HL-60 (cell line): ENCODE data around the gene ITPKC.

Experiments used
- DNase-seq, 2 experiments: peaks; one replicate each; pipeline ENCODE4 v3.0.0-alpha.2; 2010 to 2020; ENCODE audit warnings: low read depth in 1 of 2, low spot score in 1 of 2
- H3K27ac ChIP-seq: fragments of 250-450 bp; sonication (Bioruptor Pico); replicated peaks from 2 replicates; pipeline ENCODE4 v1.5.1; 2020; ENCODE audit warnings: mild to moderate bottlenecking, moderate library complexity
- H3K27me3 ChIP-seq: fragments of 250-450 bp; sonication (Bioruptor Pico); 2 replicates; pipeline ENCODE4 v1.5.1; 2021; ENCODE audit warnings: mild to moderate bottlenecking, moderate library complexity; ENCODE audit not compliant: insufficient read depth, poor library complexity, severe bottlenecking
- H3K4me3 ChIP-seq: replicated peaks from 2 replicates; pipeline ENCODE4 v1.5.1; 2011; ENCODE audit warnings: mild to moderate bottlenecking, control low read depth, low read length; ENCODE audit not compliant: insufficient read depth
- CTCF ChIP-seq: IDR thresholded peaks from one replicate; pipeline ENCODE4 v1.5.1; 2011; ENCODE audit warnings: low read length, control low read depth, inconsistent platforms; ENCODE audit not compliant: insufficient read depth
- GABPA ChIP-seq: IDR thresholded peaks from 2 replicates; pipeline ENCODE4 v1.6.1; 2012; ENCODE audit warnings: low read depth
- POLR2AphosphoS5 ChIP-seq: IDR thresholded peaks from 2 replicates; pipeline ENCODE4 v1.6.1; 2012; ENCODE audit warnings: low read depth
- REST ChIP-seq: IDR thresholded peaks from 2 replicates; pipeline ENCODE4 v1.6.1; 2012; ENCODE audit warnings: low read depth; ENCODE audit not compliant: insufficient replicate concordance
- SPI1 ChIP-seq: IDR thresholded peaks from 2 replicates; pipeline ENCODE4 v1.6.1; 2012; ENCODE audit warnings: low read depth, mild to moderate bottlenecking, borderline replicate concordance
- long read RNA-seq: library from polyadenylated mRNA; unstranded; transcript quantifications from one replicate; pipeline ENCODE4 v2.0.0, GENCODE V29; 2020

ITPKC gene
- long read RNA-seq, transcript ITPKC-201 (7 exons, 3,385 nt), result major isoform, 5 of 10 reads
- long read RNA-seq, partial matches to known transcripts, result 3 of 10 reads
- long read RNA-seq, other reads (novel, unspliced or antisense), result 2 of 10 reads

- peak within 1 kb of the TSS; percentile 74 for H3K4me3 ChIP-seq
- no peaks in the 10 kb centered on the region for H3K27me3 ChIP-seq
- peak within 1 kb of the TSS; percentile 80 for H3K27ac ChIP-seq
- DNase-seq, result peak; percentile 88 to 97
- TF ChIP-seq SPI1, result no peak
- TF ChIP-seq CTCF, result no peak
- no peak for TF ChIP-seq POLR2AphosphoS5
- TF ChIP-seq REST, result no peak
- TF ChIP-seq GABPA, result peak; percentile 59
Measured at GRCh38 chr19:40716482-40717324, at the start of gene ITPKC, which contains the start of gene COQ8B. Gene ITPKC, plus strand, starts transcription at chr19:40717112. Its CDS starts 24 bp downstream, at chr19:40717136. Gene COQ8B, minus strand, starts transcription at chr19:40716886. Its CDS starts 2,254 bp downstream, at chr19:40714632.

- Histone ChIP-seq H3K4me3 (no peak overlapping the region), H3K27ac (no peak overlapping the region), H3K27me3 (no peaks in the 10 kb centered on the region)
- no peak for DNase-seq
- no peak for TF ChIP-seq POLR2AphosphoS5
- TF ChIP-seq GABPA, result no peak
- TF ChIP-seq REST, result no peak
- no peak for TF ChIP-seq SPI1
- no peak for TF ChIP-seq CTCF
Measured at GRCh38 chr19:40667602-40668001, 49.3 kb upstream of the ITPKC start.

- Histone ChIP-seq H3K27ac (no peak overlapping the region), H3K27me3 (no peaks in the 10 kb centered on the region), H3K4me3 (no peak overlapping the region)
- DNase-seq, result no peak
- no peak for TF ChIP-seq REST
- TF ChIP-seq CTCF, result no peak
- TF ChIP-seq GABPA, result no peak
- TF ChIP-seq POLR2AphosphoS5, result no peak
- TF ChIP-seq SPI1, result no peak
Measured at GRCh38 chr19:40668991-40669614, 47.8 kb upstream of the ITPKC start.
